Gastroesophageal sphincter (tissue), 3 donors: ENCODE measurements around the gene MYO1B.

ENCODE experiments used
- CTCF ChIP-seq, 4 experiments: fragments of 200-600 bp in 2 of 4; fragments of 450-650 bp in 2 of 4; sonication (generic) in 1 of 4; IDR thresholded peaks; one replicate each; pipeline ENCODE4 v1.5.1; 2017 to 2019; ENCODE audit warnings: antibody characterized with exemption in 4 of 4, mild to moderate bottlenecking in 2 of 4, moderate library complexity in 2 of 4
- POLR2A ChIP-seq, 2 donors: fragments of 450-650 bp; IDR thresholded peaks; one replicate each; pipeline ENCODE4 v1.6.1; 2017; ENCODE audit warnings: antibody characterized with exemption in 2 of 2, mild to moderate bottlenecking in 2 of 2, moderate library complexity in 1 of 2

- TF ChIP-seq CTCF (IDR thresholded peaks at IDR 0.05) (no peak), POLR2A (IDR thresholded peaks at IDR 0.05) (no peak)
Measured at GRCh38 chr2:191244350-191244749, 854 bp upstream of the MYO1B start.
